Left ventricle myocardium inferior (tissue), 1 donor: ENCODE measurements around the gene RPS29. TPM values are rescaled to one million over a fixed set of nuclear protein-coding genes. Genes with fewer than 3 reads are reported as not detected.

Experiments used
- DNase-seq: peaks from one replicate; pipeline ENCODE4 v3.0.0-alpha.2; 2020
- H3K27ac ChIP-seq: fragments of 200-600 bp; replicated peaks from 2 replicates; pipeline ENCODE4 v1.8.0; 2021
- H3K27me3 ChIP-seq: fragments of 200-600 bp; 2 replicates; pipeline ENCODE4 v1.8.0; 2021; ENCODE audit warnings: low read depth
- H3K36me3 ChIP-seq: fragments of 200-600 bp; 2 replicates; pipeline ENCODE4 v1.8.0; 2021
- H3K4me1 ChIP-seq: fragments of 200-600 bp; 2 replicates; pipeline ENCODE4 v1.8.0; 2021
- H3K4me3 ChIP-seq: fragments of 200-600 bp; 2 replicates; pipeline ENCODE4 v1.8.0; 2021; ENCODE audit warnings: mild to moderate bottlenecking, moderate library complexity
- H3K9me3 ChIP-seq: fragments of 200-600 bp; replicated peaks from 2 replicates; pipeline ENCODE4 v1.8.0; 2021
- CTCF ChIP-seq: fragments of 200-600 bp; IDR thresholded peaks from 2 replicates; pipeline ENCODE4 v1.8.0; 2021; ENCODE audit warnings: antibody characterized with exemption, mild to moderate bottlenecking, borderline replicate concordance
- intact Hi-C: fragments of 100-400 bp; cut with micrococcal nuclease; formaldehyde crosslinking; loops from one replicate; pipeline ENCODE4 v1.11.0; 2022
- total RNA-seq: library from RNA; stranded (reverse); fragmentation: NEBNext Ultra II Directional; extraction: Animal tissue kit (Norgen Biotek cat#: 25700); gene quantifications from one replicate; pipeline ENCODE4 v1.2.1, GENCODE V29; 2021
- donor health status: DM: no; HTN: yes; CAD: no; lungs with severe emphysema.

The RPS29 gene
- total RNA-seq, 1 donor from 2014 or later: 853 TPM

- H3K4me1 ChIP-seq: no peaks in the 10 kb centered on the region
- H3K4me3 ChIP-seq: no peak overlapping the region
- no peaks in the 10 kb centered on the region for H3K27me3 ChIP-seq
- intact Hi-C loops: no loop called here
- no peak for TF ChIP-seq CTCF
- DNase-seq: no peak
- H3K27ac ChIP-seq: no peak overlapping the region
- H3K9me3 ChIP-seq: peaks cover 6% of the 10 kb centered on the region
- peaks cover 7% of the 10 kb centered on the region for H3K36me3 ChIP-seq
Measured at GRCh38 chr14:49566714-49567113, 19.5 kb downstream of the RPS29 start.

GRCh38 chr14:49559979-49560768 is 26.0 kb downstream of the RPS29 start:
- Histone ChIP-seq H3K36me3 (no peaks in the 10 kb centered on the region), H3K27me3 (no peaks in the 10 kb centered on the region), H3K27ac (no peak overlapping the region), H3K4me3 (no peak overlapping the region), H3K9me3 (peaks cover 6% of the 10 kb centered on the region), H3K4me1 (no peaks in the 10 kb centered on the region)
- no peak for TF ChIP-seq CTCF
- DNase-seq: no peak
- intact Hi-C loops: no loop called here

GRCh38 chr14:49553892-49554291 is 32.3 kb downstream of the RPS29 start:
- no peak for TF ChIP-seq CTCF
- Histone ChIP-seq H3K4me1 (no peaks in the 10 kb centered on the region), H3K27ac (no peak overlapping the region), H3K4me3 (no peak overlapping the region), H3K27me3 (no peaks in the 10 kb centered on the region), H3K36me3 (no peaks in the 10 kb centered on the region), H3K9me3 (no peaks in the 10 kb centered on the region)
- no peak for DNase-seq
- intact Hi-C loops: no loop called here

- no peaks in the 10 kb centered on the region for H3K4me1 ChIP-seq
- no peaks in the 10 kb centered on the region for H3K9me3 ChIP-seq
- intact Hi-C loops: no loop called here
- no peak overlapping the region for H3K27ac ChIP-seq
- no peaks in the 10 kb centered on the region for H3K27me3 ChIP-seq
- no peak for DNase-seq
- H3K4me3 ChIP-seq: no peak overlapping the region
- H3K36me3 ChIP-seq: no peaks in the 10 kb centered on the region
- no peak for TF ChIP-seq CTCF
Measured at GRCh38 chr14:49553106-49553505, 33.1 kb downstream of the RPS29 start.

- intact Hi-C loops: no loop called here
- no peak overlapping the region for H3K4me3 ChIP-seq
- H3K36me3 ChIP-seq: no peaks in the 10 kb centered on the region
- no peak for TF ChIP-seq CTCF
- H3K27ac ChIP-seq: no peak overlapping the region
- H3K9me3 ChIP-seq: no peaks in the 10 kb centered on the region
- no peak for DNase-seq
- no peaks in the 10 kb centered on the region for H3K4me1 ChIP-seq
- H3K27me3 ChIP-seq: no peaks in the 10 kb centered on the region
Measured at GRCh38 chr14:49551569-49551968, 34.6 kb downstream of the RPS29 start.
